RWPE2 (cell line): Measurements from ENCODE around the gene ANKS1B.

Experiments
- ATAC-seq: fragments of 200-7000 bp; cut with Tn5 transposase; 3 replicates; pipeline ENCODE4 v1.9.1; 2021; ENCODE audit warnings: low read depth
- DNase-seq: peaks from one replicate; pipeline ENCODE4 v3.0.0-alpha.2; 2020; ENCODE audit warnings: low spot score
- H3K27ac ChIP-seq: fragments of 450-650 bp; 2 replicates; pipeline ENCODE4 v1.5.1; 2017; ENCODE audit warnings: mild to moderate bottlenecking; ENCODE audit not compliant: poor library complexity, severe bottlenecking
- H3K27me3 ChIP-seq: fragments of 250-450 bp; sonication (Bioruptor Pico); 2 replicates; pipeline ENCODE4 v1.5.1; 2021; ENCODE audit warnings: mild to moderate bottlenecking, moderate library complexity; ENCODE audit not compliant: insufficient read depth, poor library complexity, severe bottlenecking
- H3K36me3 ChIP-seq: fragments of 250-450 bp; sonication (Bioruptor Pico); 2 replicates; pipeline ENCODE4 v1.5.1; 2020; ENCODE audit warnings: low read depth, mild to moderate bottlenecking, moderate library complexity
- H3K4me1 ChIP-seq: fragments of 250-450 bp; sonication (Bioruptor Pico); 2 replicates; pipeline ENCODE4 v1.5.1; 2021; ENCODE audit warnings: mild to moderate bottlenecking, moderate library complexity; ENCODE audit not compliant: insufficient read depth, poor library complexity, severe bottlenecking
- H3K4me3 ChIP-seq: fragments of 250-450 bp; sonication (Bioruptor Pico); 2 replicates; pipeline ENCODE4 v1.5.1; 2021; ENCODE audit warnings: mild to moderate bottlenecking, moderate library complexity; ENCODE audit not compliant: severe bottlenecking
- H3K9me3 ChIP-seq: fragments of 250-450 bp; sonication (Bioruptor Pico); 2 replicates; pipeline ENCODE4 v1.5.1; 2021; ENCODE audit warnings: mild to moderate bottlenecking, moderate library complexity; ENCODE audit not compliant: severe bottlenecking
- CTCF ChIP-seq: fragments of 450-650 bp; IDR thresholded peaks from one replicate; pipeline ENCODE4 v1.5.1; 2017; ENCODE audit warnings: mild to moderate bottlenecking, moderate library complexity; ENCODE audit not compliant: poor library complexity, severe bottlenecking

The ANKS1B gene

GRCh38 chr12:99093166-99093565 is 891.6 kb downstream of the ANKS1B start:
- TF ChIP-seq CTCF, result no peak
- no peaks in the 10 kb centered on the region for H3K36me3 ChIP-seq
- no peak overlapping the region for H3K4me3 ChIP-seq
- no peak for ATAC-seq
- H3K27ac ChIP-seq, result no peak overlapping the region
- H3K27me3 ChIP-seq, result no peaks in the 10 kb centered on the region
- no peaks in the 10 kb centered on the region for H3K4me1 ChIP-seq
- H3K9me3 ChIP-seq, result peaks cover 2% of the 10 kb centered on the region
- DNase-seq, result no peak

GRCh38 chr12:99092100-99092851 is 892.5 kb downstream of the ANKS1B start:
- DNase-seq, result no peak
- no peak overlapping the region for H3K27ac ChIP-seq

GRCh38 chr12:99087278-99087677 is 897.5 kb downstream of the ANKS1B start:
- DNase-seq (no peak), ATAC-seq (0 out of 3 replicates have a peak, but pooled peaks have one; percentile 23)
- H3K27ac ChIP-seq, result no peak overlapping the region

More at GRCh38 chr12:99092100-99092851, 892.5 kb downstream of the ANKS1B start:
- Histone ChIP-seq H3K36me3 (no peaks in the 10 kb centered on the region), H3K27me3 (no peaks in the 10 kb centered on the region), H3K4me1 (no peaks in the 10 kb centered on the region), H3K4me3 (no peak overlapping the region), H3K9me3 (peaks cover 4% of the 10 kb centered on the region)
- ATAC-seq, result no peak
- no peak for TF ChIP-seq CTCF

GRCh38 chr12:99079811-99080210 is 904.9 kb downstream of the ANKS1B start:
- no peaks in the 10 kb centered on the region for H3K9me3 ChIP-seq
- DNase-seq (no peak), ATAC-seq (no peak)
- no peak overlapping the region for H3K4me3 ChIP-seq
- no peak for TF ChIP-seq CTCF
- no peaks in the 10 kb centered on the region for H3K27me3 ChIP-seq
- no peaks in the 10 kb centered on the region for H3K36me3 ChIP-seq
- H3K27ac ChIP-seq, result no peak overlapping the region
- H3K4me1 ChIP-seq, result no peaks in the 10 kb centered on the region

More at GRCh38 chr12:99087278-99087677, 897.5 kb downstream of the ANKS1B start:
- H3K4me3 ChIP-seq, result no peak overlapping the region
- peaks cover 4% of the 10 kb centered on the region for H3K9me3 ChIP-seq
- no peak for TF ChIP-seq CTCF
- no peaks in the 10 kb centered on the region for H3K4me1 ChIP-seq
- H3K36me3 ChIP-seq, result no peaks in the 10 kb centered on the region
- H3K27me3 ChIP-seq, result no peaks in the 10 kb centered on the region

GRCh38 chr12:99068993-99069747 is 915.6 kb downstream of the ANKS1B start:
- no peak for TF ChIP-seq CTCF
- Histone ChIP-seq H3K27ac (no peak overlapping the region), H3K4me3 (no peak overlapping the region), H3K9me3 (no peaks in the 10 kb centered on the region), H3K36me3 (no peaks in the 10 kb centered on the region), H3K4me1 (no peaks in the 10 kb centered on the region), H3K27me3 (no peaks in the 10 kb centered on the region)
- DNase-seq (no peak), ATAC-seq (no peak)
